ENCODE results near the gene POU2AF1. TPM values are rescaled to one million over a fixed set of nuclear protein-coding genes. Genes with fewer than 3 reads are reported as not detected.
"Not testable (repeated sequence)": the region's sequence is repeated elsewhere in the genome, so short reads cannot be mapped to it uniquely, and the experiment has no call there.

POU2AF1 gene
- polyA plus RNA-seq, 2 of the 4 experiments (the other 2 are of a cell fraction): not detected

DNA sequence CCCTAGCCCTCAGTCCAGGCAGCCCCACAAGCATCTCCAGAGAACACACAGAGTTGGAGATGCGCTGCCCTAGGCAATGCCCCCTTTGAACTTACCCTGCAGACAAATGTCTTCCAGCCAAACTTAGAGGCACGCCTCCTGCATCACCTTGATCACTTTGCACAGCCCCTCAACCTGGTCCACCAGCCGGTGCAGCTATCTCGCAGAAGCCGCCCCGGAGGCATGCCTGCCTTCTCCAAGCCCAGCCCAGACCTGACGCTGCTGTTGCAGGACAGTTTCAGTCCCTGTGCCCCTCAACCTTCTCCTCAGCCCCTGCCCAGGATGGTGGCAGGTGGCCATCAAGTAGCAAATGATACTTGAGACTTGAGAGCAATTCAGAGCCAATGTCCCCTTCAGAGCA, 16.7 kb upstream of the POU2AF1 start:
- no peaks in the 10 kb centered on the region for H3K9me3 ChIP-seq
- FAIRE-seq: no peak
- no peak for ATAC-seq
- ChIA-PET CTCF (interaction anchor here (1.1 kb wide), 1 partner anchor 37 kb away, joined by 3 read pairs; no protein-coding TSS in a partner anchor), POLR2A (no interaction called here)
- TF ChIP-seq FOSL2 (IDR thresholded peaks at IDR 0.05) (no peak), FOSL2 (CRISPR knock-in tag; IDR thresholded peaks at IDR 0.05) (no peak), GATA3 (IDR thresholded peaks at IDR 0.05; ENCODE audit: borderline replicate concordance) (no peak), HOXB13 (CRISPR knock-in tag; IDR thresholded peaks at IDR 0.05; ENCODE audit: low read depth) (no peak), KDM5A (IDR thresholded peaks at IDR 0.05) (no peak), POLR2AphosphoS2 (conservative IDR thresholded peaks at IDR 0.05; ENCODE audit: low read length) (no peak), NPAS2 (CRISPR knock-in tag; IDR thresholded peaks at IDR 0.05; ENCODE audit: borderline replicate concordance) (no peak), CEBPB (IDR thresholded peaks at IDR 0.05) (no peak), EP300 (IDR thresholded peaks at IDR 0.05) (no peak), JUNB (IDR thresholded peaks at IDR 0.05) (no peak), RCOR1 (IDR thresholded peaks at IDR 0.05; ENCODE audit: low read depth, low read length) (no peak), ZNF302 (CRISPR knock-in tag; IDR thresholded peaks at IDR 0.05) (no peak), PHF8 (IDR thresholded peaks at IDR 0.05; ENCODE audit: borderline replicate concordance, low read depth) (no peak), JUN (IDR thresholded peaks at IDR 0.05) (no peak), RARB (CRISPR knock-in tag; IDR thresholded peaks at IDR 0.05) (no peak), HDAC2 (IDR thresholded peaks at IDR 0.05) (no peak), KDM1A (IDR thresholded peaks at IDR 0.05; ENCODE audit: low read depth) (no peak), MAZ (IDR thresholded peaks at IDR 0.05; ENCODE audit: borderline replicate concordance, low read depth, low read length) (no peak), CHD4 (IDR thresholded peaks at IDR 0.05; ENCODE audit: borderline replicate concordance) (no peak)
- TF ChIP-seq, protein P1, sequence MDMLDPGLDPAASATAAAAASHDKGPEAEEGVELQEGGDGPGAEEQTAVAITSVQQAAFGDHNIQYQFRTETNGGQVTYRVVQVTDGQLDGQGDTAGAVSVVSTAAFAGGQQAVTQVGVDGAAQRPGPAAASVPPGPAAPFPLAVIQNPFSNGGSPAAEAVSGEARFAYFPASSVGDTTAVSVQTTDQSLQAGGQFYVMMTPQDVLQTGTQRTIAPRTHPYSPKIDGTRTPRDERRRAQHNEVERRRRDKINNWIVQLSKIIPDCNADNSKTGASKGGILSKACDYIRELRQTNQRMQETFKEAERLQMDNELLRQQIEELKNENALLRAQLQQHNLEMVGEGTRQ (IDR thresholded peaks at IDR 0.05): no peak
- TF ChIP-seq, protein P2, sequence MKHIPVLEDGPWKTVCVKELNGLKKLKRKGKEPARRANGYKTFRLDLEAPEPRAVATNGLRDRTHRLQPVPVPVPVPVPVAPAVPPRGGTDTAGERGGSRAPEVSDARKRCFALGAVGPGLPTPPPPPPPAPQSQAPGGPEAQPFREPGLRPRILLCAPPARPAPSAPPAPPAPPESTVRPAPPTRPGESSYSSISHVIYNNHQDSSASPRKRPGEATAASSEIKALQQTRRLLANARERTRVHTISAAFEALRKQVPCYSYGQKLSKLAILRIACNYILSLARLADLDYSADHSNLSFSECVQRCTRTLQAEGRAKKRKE (CRISPR knock-in tag; IDR thresholded peaks at IDR 0.05; ENCODE audit: low read depth): no peak
- H3K4me3 ChIP-seq: no peak overlapping the region
- H3K27ac ChIP-seq: no peak overlapping the region
- DNase-seq (ENCODE audit: low read depth in 1 of 2, low spot score in 1 of 2): no peak
- H3K4me1 ChIP-seq: no peaks in the 10 kb centered on the region
- no peak overlapping the region for H3K4me2 ChIP-seq
- 59% methylated on average over 2 of the region's 7 CpGs for WGBS (ENCODE audit: missing lambda C conversion rate)

DNA sequence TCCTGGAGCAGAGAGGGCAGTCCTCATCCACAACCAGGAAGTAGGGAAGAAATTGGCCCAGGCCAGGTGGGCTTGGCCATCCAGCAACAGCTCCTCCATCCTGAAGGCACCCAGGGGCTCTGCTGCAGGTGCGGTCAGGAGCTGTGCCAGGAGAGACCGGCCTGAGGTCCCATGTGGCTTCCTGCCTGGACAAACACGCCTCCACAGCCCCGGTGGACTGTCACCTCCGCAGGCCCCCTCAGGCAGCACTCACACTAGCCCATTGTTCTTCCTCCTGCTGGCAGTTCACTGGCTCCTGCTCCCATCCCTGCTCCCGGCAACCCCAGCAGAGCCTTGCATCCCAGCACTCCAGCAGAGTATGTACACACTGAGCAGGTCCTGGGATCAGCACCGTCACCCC, 16.0 kb upstream of the POU2AF1 start:
- Histone ChIP-seq H3K4me1 (no peaks in the 10 kb centered on the region), H3K4me3 (no peak overlapping the region), H3K9me3 (no peaks in the 10 kb centered on the region), H3K4me2 (no peak overlapping the region), H3K27ac (no peak overlapping the region)
- ATAC-seq (no peak), FAIRE-seq (no peak), DNase-seq (ENCODE audit: low read depth in 1 of 2, low spot score in 1 of 2) (no peak)
- WGBS (ENCODE audit: missing lambda C conversion rate): 70% methylated on average over 2 of the region's 7 CpGs
- ChIA-PET CTCF (no interaction called here), POLR2A (no interaction called here)
- TF ChIP-seq TP53 (CRISPR knock-in tag; IDR thresholded peaks at IDR 0.05) (no peak), PHF8 (IDR thresholded peaks at IDR 0.05; ENCODE audit: borderline replicate concordance, low read depth) (no peak), MAZ (IDR thresholded peaks at IDR 0.05; ENCODE audit: borderline replicate concordance, low read depth, low read length) (no peak), HDAC2 (IDR thresholded peaks at IDR 0.05) (no peak), HOXB13 (CRISPR knock-in tag; IDR thresholded peaks at IDR 0.05; ENCODE audit: low read depth) (no peak), MYC (IDR thresholded peaks at IDR 0.05; ENCODE audit: borderline replicate concordance, low read length) (no peak), CHD4 (IDR thresholded peaks at IDR 0.05; ENCODE audit: borderline replicate concordance) (no peak), CHD2 (IDR thresholded peaks at IDR 0.05; ENCODE audit: low read length, partially characterized antibody) (no peak), FOXS1 (CRISPR knock-in tag; IDR thresholded peaks at IDR 0.05) (no peak), EHMT2 (IDR thresholded peaks at IDR 0.05; ENCODE audit: low read depth) (no peak), NR3C1 (IDR thresholded peaks at IDR 0.05) (no peak)
- TF ChIP-seq, protein P3, sequence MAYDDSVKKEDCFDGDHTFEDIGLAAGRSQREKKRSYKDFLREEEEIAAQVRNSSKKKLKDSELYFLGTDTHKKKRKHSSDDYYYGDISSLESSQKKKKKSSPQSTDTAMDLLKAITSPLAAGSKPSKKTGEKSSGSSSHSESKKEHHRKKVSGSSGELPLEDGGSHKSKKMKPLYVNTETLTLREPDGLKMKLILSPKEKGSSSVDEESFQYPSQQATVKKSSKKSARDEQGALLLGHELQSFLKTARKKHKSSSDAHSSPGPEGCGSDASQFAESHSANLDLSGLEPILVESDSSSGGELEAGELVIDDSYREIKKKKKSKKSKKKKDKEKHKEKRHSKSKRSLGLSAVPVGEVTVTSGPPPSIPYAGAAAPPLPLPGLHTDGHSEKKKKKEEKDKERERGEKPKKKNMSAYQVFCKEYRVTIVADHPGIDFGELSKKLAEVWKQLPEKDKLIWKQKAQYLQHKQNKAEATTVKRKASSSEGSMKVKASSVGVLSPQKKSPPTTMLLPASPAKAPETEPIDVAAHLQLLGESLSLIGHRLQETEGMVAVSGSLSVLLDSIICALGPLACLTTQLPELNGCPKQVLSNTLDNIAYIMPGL (CRISPR knock-in tag; IDR thresholded peaks at IDR 0.05; ENCODE audit: borderline replicate concordance): no peak

DNA sequence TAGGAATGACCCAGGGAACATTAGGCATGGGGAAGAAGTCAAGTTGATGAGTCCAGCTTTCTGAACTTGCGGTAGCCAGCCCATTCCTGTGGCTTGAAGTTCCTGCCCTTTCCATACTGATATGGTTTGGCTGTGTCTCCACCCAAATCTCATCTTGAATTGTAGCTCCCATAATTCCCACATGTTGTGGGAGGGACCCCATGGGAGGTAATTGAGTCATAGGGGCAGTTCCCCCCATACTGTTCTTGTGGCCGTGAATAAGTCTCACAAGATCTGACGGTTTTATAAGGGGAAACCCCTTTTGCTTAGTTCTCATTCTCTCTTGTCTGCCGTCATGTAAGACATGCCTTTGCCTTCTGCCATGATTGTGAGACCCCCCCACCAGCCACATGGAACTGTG, 15.1 kb upstream of the POU2AF1 start:
- H3K4me1 ChIP-seq; DNase-seq (ENCODE audit: low read depth in 1 of 2, low spot score in 1 of 2); H3K4me3 ChIP-seq; H3K4me2 ChIP-seq; POLR2A ChIA-PET; H3K9me3 ChIP-seq; H3K27ac ChIP-seq; ATAC-seq; FAIRE-seq: not testable (repeated sequence)
- WGBS (ENCODE audit: missing lambda C conversion rate): 50% methylated on average over 4 of the region's 4 CpGs
- CTCF ChIA-PET: interaction anchor here (0.6 to 1.6 kb wide), 2 partner anchors 19 to 29 kb away, joined by 3 to 4 read pairs; no protein-coding TSS in a partner anchor
